SJSA1 (cell line): Measurements from ENCODE around the gene SUCLG2. TPM values are rescaled to one million over a fixed set of nuclear protein-coding genes. Genes with fewer than 3 reads are reported as not detected.
"Not testable (repeated sequence)": the region's sequence is repeated elsewhere in the genome, so short reads cannot be mapped to it uniquely, and the experiment has no call there.

Experiments used
- DNase-seq, 2 experiments: peaks; one replicate each; pipeline ENCODE4 v3.0.0-alpha.2; 2015 to 2020; ENCODE audit warnings: low spot score in 2 of 2, low read depth in 1 of 2
- H3K27ac ChIP-seq: fragments of 250-450 bp; sonication (Bioruptor Pico); 2 replicates; pipeline ENCODE4 v1.5.1; 2020; ENCODE audit warnings: mild to moderate bottlenecking, moderate library complexity
- H3K27me3 ChIP-seq: fragments of 250-450 bp; sonication (Bioruptor Pico); replicated peaks from 2 replicates; pipeline ENCODE4 v1.5.1; 2020; ENCODE audit warnings: mild to moderate bottlenecking, moderate library complexity
- H3K36me3 ChIP-seq: fragments of 250-450 bp; sonication (Bioruptor Pico); 2 replicates; pipeline ENCODE4 v1.5.1; 2020; ENCODE audit warnings: mild to moderate bottlenecking
- H3K4me1 ChIP-seq: fragments of 250-450 bp; sonication (Bioruptor Pico); replicated peaks from 2 replicates; pipeline ENCODE4 v1.6.1; 2021; ENCODE audit warnings: mild to moderate bottlenecking
- H3K4me3 ChIP-seq: fragments of 250-450 bp; sonication (Bioruptor Pico); 2 replicates; pipeline ENCODE4 v1.5.1; 2020; ENCODE audit warnings: mild to moderate bottlenecking
- H3K9me3 ChIP-seq: fragments of 250-450 bp; sonication (Bioruptor Pico); replicated peaks from 2 replicates; pipeline ENCODE4 v1.5.1; 2020; ENCODE audit warnings: mild to moderate bottlenecking
- total RNA-seq: library from RNA; depleted of rRNA; stranded (reverse); fragments of >200 nt; shearing (Covaris generic); gene quantifications from 2 replicates; pipeline ENCODE4 v1.2.3, GENCODE V29; 2014

The SUCLG2 gene
- total RNA-seq, 1 experiment from 2014 or later, result 53.7 TPM

GRCh38 chr3:67587811-67588210 is 66.6 kb downstream of the SUCLG2 start:
- H3K27ac ChIP-seq, result no peak overlapping the region
- H3K27me3 ChIP-seq, result no peaks in the 10 kb centered on the region
- DNase-seq, result no peak
- no peaks in the 10 kb centered on the region for H3K4me1 ChIP-seq
- H3K4me3 ChIP-seq, result no peak overlapping the region
- no peaks in the 10 kb centered on the region for H3K36me3 ChIP-seq
- H3K9me3 ChIP-seq, result no peaks in the 10 kb centered on the region

GRCh38 chr3:67587301-67587700 is 67.1 kb downstream of the SUCLG2 start:
- Histone ChIP-seq H3K4me3 (no peak overlapping the region), H3K27me3 (no peaks in the 10 kb centered on the region), H3K27ac (no peak overlapping the region), H3K9me3 (no peaks in the 10 kb centered on the region), H3K36me3 (0 out of 2 replicates have a peak, but pooled peaks cover under 1% of the 10 kb centered on the region), H3K4me1 (no peaks in the 10 kb centered on the region)
- no peak for DNase-seq

GRCh38 chr3:67584608-67585007 is 69.8 kb downstream of the SUCLG2 start:
- H3K4me3 ChIP-seq, H3K27ac ChIP-seq, DNase-seq, H3K36me3 ChIP-seq, H3K9me3 ChIP-seq, H3K4me1 ChIP-seq, H3K27me3 ChIP-seq: not testable (repeated sequence)

GRCh38 chr3:67580430-67581000 is 73.9 kb downstream of the SUCLG2 start:
- DNase-seq, result no peak
- no peaks in the 10 kb centered on the region for H3K4me1 ChIP-seq
- H3K4me3 ChIP-seq, result no peak overlapping the region
- no peak overlapping the region for H3K27ac ChIP-seq
- H3K27me3 ChIP-seq, result no peaks in the 10 kb centered on the region
- peaks cover 2% of the 10 kb centered on the region; the same call in 1 of the 2 replicates for H3K36me3 ChIP-seq
- H3K9me3 ChIP-seq, result no peaks in the 10 kb centered on the region

- H3K9me3 ChIP-seq, result no peaks in the 10 kb centered on the region
- no peaks in the 10 kb centered on the region for H3K27me3 ChIP-seq
- H3K4me1 ChIP-seq, result no peaks in the 10 kb centered on the region
- no peak for DNase-seq
- no peak overlapping the region for H3K27ac ChIP-seq
- peaks cover 2% of the 10 kb centered on the region; the same call in 1 of the 2 replicates for H3K36me3 ChIP-seq
- no peak overlapping the region for H3K4me3 ChIP-seq
Observed at GRCh38 chr3:67578416-67578815, 76.0 kb downstream of the SUCLG2 start.

GRCh38 chr3:67576441-67576840 is 78.0 kb downstream of the SUCLG2 start:
- Histone ChIP-seq H3K27ac (no peak overlapping the region), H3K9me3 (no peaks in the 10 kb centered on the region), H3K4me3 (no peak overlapping the region), H3K36me3 (peaks cover 3% of the 10 kb centered on the region; the same call in 1 of the 2 replicates), H3K4me1 (no peaks in the 10 kb centered on the region), H3K27me3 (no peaks in the 10 kb centered on the region)
- DNase-seq, result no peak

GRCh38 chr3:67569324-67569723 is 85.1 kb downstream of the SUCLG2 start:
- H3K4me3 ChIP-seq, result no peak overlapping the region
- H3K27me3 ChIP-seq, result no peaks in the 10 kb centered on the region
- no peak for DNase-seq
- 0 out of 2 replicates have a peak, but pooled peaks cover 3% of the 10 kb centered on the region for H3K36me3 ChIP-seq
- no peaks in the 10 kb centered on the region for H3K4me1 ChIP-seq
- H3K9me3 ChIP-seq, result no peaks in the 10 kb centered on the region
- no peak overlapping the region for H3K27ac ChIP-seq

GRCh38 chr3:67567893-67568292 is 86.5 kb downstream of the SUCLG2 start:
- no peak for DNase-seq
- Histone ChIP-seq H3K36me3 (0 out of 2 replicates have a peak, but pooled peaks cover 3% of the 10 kb centered on the region), H3K27ac (no peak overlapping the region), H3K4me3 (no peak overlapping the region), H3K27me3 (no peaks in the 10 kb centered on the region), H3K9me3 (no peaks in the 10 kb centered on the region), H3K4me1 (no peaks in the 10 kb centered on the region)

- no peaks in the 10 kb centered on the region for H3K9me3 ChIP-seq
- no peaks in the 10 kb centered on the region for H3K27me3 ChIP-seq
- no peak overlapping the region for H3K4me3 ChIP-seq
- H3K27ac ChIP-seq, result no peak overlapping the region
- H3K4me1 ChIP-seq, result no peaks in the 10 kb centered on the region
- H3K36me3 ChIP-seq, result no peaks in the 10 kb centered on the region
- no peak for DNase-seq
Observed at GRCh38 chr3:67564973-67565372, 89.4 kb downstream of the SUCLG2 start.

GRCh38 chr3:67564008-67564407 is 90.4 kb downstream of the SUCLG2 start:
- no peaks in the 10 kb centered on the region for H3K36me3 ChIP-seq
- H3K27me3 ChIP-seq, result no peaks in the 10 kb centered on the region
- H3K27ac ChIP-seq, result no peak overlapping the region
- H3K9me3 ChIP-seq, result no peaks in the 10 kb centered on the region
- no peaks in the 10 kb centered on the region for H3K4me1 ChIP-seq
- DNase-seq, result no peak
- no peak overlapping the region for H3K4me3 ChIP-seq

GRCh38 chr3:67561667-67562394 is 92.6 kb downstream of the SUCLG2 start:
- H3K36me3 ChIP-seq, result no peaks in the 10 kb centered on the region

GRCh38 chr3:67561266-67561665 is 93.1 kb downstream of the SUCLG2 start:
- Histone ChIP-seq H3K4me3 (no peak overlapping the region), H3K36me3 (no peaks in the 10 kb centered on the region), H3K27me3 (no peaks in the 10 kb centered on the region), H3K9me3 (no peaks in the 10 kb centered on the region), H3K4me1 (no peaks in the 10 kb centered on the region), H3K27ac (no peak overlapping the region)
- no peak for DNase-seq

More at GRCh38 chr3:67561667-67562394, 92.6 kb downstream of the SUCLG2 start:
- Histone ChIP-seq H3K9me3 (no peaks in the 10 kb centered on the region), H3K4me1 (no peaks in the 10 kb centered on the region), H3K27ac (no peak overlapping the region), H3K4me3 (no peak overlapping the region), H3K27me3 (no peaks in the 10 kb centered on the region)
- no peak for DNase-seq

GRCh38 chr3:67559029-67559605 is 95.3 kb downstream of the SUCLG2 start:
- no peaks in the 10 kb centered on the region for H3K9me3 ChIP-seq
- H3K36me3 ChIP-seq, result no peaks in the 10 kb centered on the region
- H3K27ac ChIP-seq, result no peak overlapping the region
- DNase-seq, result no peak
- no peaks in the 10 kb centered on the region for H3K4me1 ChIP-seq
- no peaks in the 10 kb centered on the region for H3K27me3 ChIP-seq
- H3K4me3 ChIP-seq, result no peak overlapping the region

GRCh38 chr3:67558426-67558825 is 96.0 kb downstream of the SUCLG2 start:
- Histone ChIP-seq H3K4me3 (no peak overlapping the region), H3K27ac (no peak overlapping the region), H3K27me3 (no peaks in the 10 kb centered on the region), H3K4me1 (no peaks in the 10 kb centered on the region), H3K9me3 (no peaks in the 10 kb centered on the region), H3K36me3 (no peaks in the 10 kb centered on the region)
- DNase-seq, result no peak
